Measurements from ENCODE around the gene GSKIP.

The GSKIP gene

GRCh38 chr14:96362965-96363750 lies at the start of gene GSKIP, which contains the start of gene ATG2B:
Gene GSKIP, plus strand, starts transcription at chr14:96363526. Its CDS starts 18,722 bp downstream, at chr14:96382248.
Gene ATG2B, minus strand, starts transcription at chr14:96363341. Its CDS starts 365 bp downstream, at chr14:96362976.
- peak within 1 kb of the TSS; percentile 73 for H3K27ac ChIP-seq (ENCODE audit: extremely low read depth, low read depth, low read length)
- H3K4me3 ChIP-seq (ENCODE audit: low read depth, low read length): peak within 1 kb of the TSS; percentile 98
- CTCF ChIA-PET: no interaction called here
- peaks cover 18% of the 10 kb centered on the region for H3K4me1 ChIP-seq (ENCODE audit: control insufficient read depth, insufficient read depth, low read length)
- H3K9me3 ChIP-seq (ENCODE audit: control insufficient read depth, insufficient read depth, low read depth, low read length): no peaks in the 10 kb centered on the region
- POLR2A ChIA-PET: interaction anchor here (0.6 to 1.2 kb wide), 3 partner anchors 28 to 879 kb away, joined by 3 to 4 read pairs (median 3); partner anchors contain the start of gene AK7
- H3K36me3 ChIP-seq (ENCODE audit: control insufficient read depth in 2 of 2, insufficient read depth in 1 of 2, low read length in 2 of 2): no peaks in the 10 kb centered on the region; a peak in 1 of 3 replicates
- TF ChIP-seq ZFP37 (tag by site-specific recombination; IDR thresholded peaks at IDR 0.05) (peak; percentile 88), ZNF513 (tag by site-specific recombination; IDR thresholded peaks at IDR 0.05) (0 out of 2 replicates have a peak, but pooled peaks have one; percentile 8), ZNF843 (tag by site-specific recombination; IDR thresholded peaks at IDR 0.05) (0 out of 2 replicates have a peak, but pooled peaks have one; percentile 50), ZNF747 (tag by site-specific recombination; IDR thresholded peaks at IDR 0.05) (no peak), ZFP69B (tag by site-specific recombination; IDR thresholded peaks at IDR 0.05) (0 out of 2 replicates have a peak, but pooled peaks have one; percentile 19), ZNF514 (tag by site-specific recombination; IDR thresholded peaks at IDR 0.05) (no peak), ATF2 (tag by site-specific recombination; IDR thresholded peaks at IDR 0.05; ENCODE audit: low read depth) (no peak), ZNF621 (tag by site-specific recombination; IDR thresholded peaks at IDR 0.05) (no peak), ZNF324 (tag by site-specific recombination; IDR thresholded peaks at IDR 0.05) (peak; percentile 77; the same call in 1 of the 2 replicates), ZNF2 (tag by site-specific recombination; IDR thresholded peaks at IDR 0.05) (peak; percentile 59; the same call in 1 of the 2 replicates), AEBP2 (tag by site-specific recombination; IDR thresholded peaks at IDR 0.05; ENCODE audit: borderline replicate concordance) (no peak), ZNF362 (tag by site-specific recombination; IDR thresholded peaks at IDR 0.05) (no peak), ZNF350 (tag by site-specific recombination; IDR thresholded peaks at IDR 0.05) (no peak), ZNF148 (tag by site-specific recombination; IDR thresholded peaks at IDR 0.05; ENCODE audit: borderline replicate concordance) (no peak), TRIM28 (IDR thresholded peaks at IDR 0.05; ENCODE audit: borderline replicate concordance, low read length) (no peak), PBX3 (CRISPR knock-in tag; IDR thresholded peaks at IDR 0.05) (peak; percentile 22; the same call in 1 of the 2 replicates), ZSCAN23 (tag by site-specific recombination; IDR thresholded peaks at IDR 0.05) (0 out of 2 replicates have a peak, but pooled peaks have one; percentile 27), ZNF19 (tag by site-specific recombination; IDR thresholded peaks at IDR 0.05; ENCODE audit: low read depth) (no peak), SCRT2 (tag by site-specific recombination; IDR thresholded peaks at IDR 0.05) (no peak), SP7 (tag by site-specific recombination; IDR thresholded peaks at IDR 0.05) (peak; percentile 66; the same call in 1 of the 2 replicates), ZXDB (tag by site-specific recombination; IDR thresholded peaks at IDR 0.05) (peak; percentile 94), ZBTB17 (tag by site-specific recombination; IDR thresholded peaks at IDR 0.05) (peak; percentile 26; the same call in 1 of the 2 replicates), ZNF394 (tag by site-specific recombination; IDR thresholded peaks at IDR 0.05; ENCODE audit: borderline replicate concordance) (peak; percentile 63; the same call in 1 of the 2 replicates)
